DMS153 treated with DMSO at 0.1 percent for 48 hours (cell line): ENCODE results near the gene SELL.
"Not testable (repeated sequence)": the region's sequence is repeated elsewhere in the genome, so short reads cannot be mapped to it uniquely, and the experiment has no call there.

Experiments used
- DNase-seq: peaks from one replicate; lab custom pipeline; 2025; ENCODE audit not compliant: unreplicated experiment; lab: John Stamatoyannopoulos, UW

Gene SELL

DNA sequence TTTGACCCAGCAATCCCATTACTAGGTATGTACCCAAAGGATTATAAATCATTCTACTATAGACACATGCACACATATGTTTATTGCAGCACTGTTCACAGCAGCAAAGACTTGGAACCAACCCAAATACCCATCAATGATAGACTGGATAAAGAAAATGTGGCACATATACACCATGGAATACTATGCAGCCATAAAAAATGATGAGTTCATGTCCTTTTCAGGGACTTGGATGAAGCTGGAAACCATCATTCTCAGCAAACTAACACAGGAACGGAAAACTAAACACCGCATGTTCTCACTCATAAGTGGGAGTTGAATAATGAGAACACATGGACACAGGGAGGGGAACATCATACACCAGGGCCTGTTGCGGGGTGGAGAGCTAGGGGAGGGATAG lies 41.2 kb downstream of the SELL start:
- not testable (repeated sequence) for DNase-seq

DNA sequence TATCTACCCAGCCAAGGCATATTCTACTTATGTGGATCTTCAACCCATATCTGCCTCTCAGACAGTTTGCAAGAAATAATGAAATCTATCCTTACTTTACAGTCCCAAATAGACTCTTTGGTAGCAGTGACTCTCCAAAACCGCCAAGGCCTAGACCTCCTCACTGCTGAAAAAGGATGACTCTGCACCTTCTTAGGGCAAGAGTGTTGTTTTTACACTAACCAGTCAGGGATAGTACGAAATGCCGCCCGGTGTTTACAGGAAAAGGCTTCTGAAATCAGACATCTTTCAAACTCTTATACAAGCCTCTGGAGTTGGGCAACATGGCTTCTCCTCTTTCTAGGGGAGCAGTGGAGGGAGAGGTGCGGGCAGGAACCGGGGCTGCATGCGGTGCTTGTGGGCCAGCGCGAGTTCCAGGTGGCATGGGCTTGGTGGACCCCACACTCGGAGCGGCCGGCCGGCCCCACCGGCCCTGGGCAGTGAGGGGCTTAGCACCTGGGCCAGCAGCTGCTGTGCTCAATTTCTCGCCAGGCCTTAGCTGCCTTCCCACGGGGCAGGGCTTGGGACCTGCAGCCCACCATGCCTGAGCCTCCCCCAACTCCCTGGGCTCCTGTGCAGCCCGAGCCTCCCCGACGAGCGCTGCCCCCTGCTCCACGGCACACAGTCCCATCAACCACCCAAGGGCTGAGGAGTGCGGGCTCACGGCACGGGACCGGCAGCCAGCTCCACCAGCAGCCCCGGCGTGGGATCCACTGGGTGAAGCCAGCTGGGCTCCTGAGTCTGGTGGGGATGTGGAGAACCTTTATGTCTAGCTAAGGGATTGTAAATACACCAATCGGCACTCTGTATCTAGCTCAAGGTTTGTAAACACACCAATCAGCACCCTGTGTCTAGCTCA lies 43.5 kb downstream of the SELL start:
- not testable (repeated sequence) for DNase-seq

DNA sequence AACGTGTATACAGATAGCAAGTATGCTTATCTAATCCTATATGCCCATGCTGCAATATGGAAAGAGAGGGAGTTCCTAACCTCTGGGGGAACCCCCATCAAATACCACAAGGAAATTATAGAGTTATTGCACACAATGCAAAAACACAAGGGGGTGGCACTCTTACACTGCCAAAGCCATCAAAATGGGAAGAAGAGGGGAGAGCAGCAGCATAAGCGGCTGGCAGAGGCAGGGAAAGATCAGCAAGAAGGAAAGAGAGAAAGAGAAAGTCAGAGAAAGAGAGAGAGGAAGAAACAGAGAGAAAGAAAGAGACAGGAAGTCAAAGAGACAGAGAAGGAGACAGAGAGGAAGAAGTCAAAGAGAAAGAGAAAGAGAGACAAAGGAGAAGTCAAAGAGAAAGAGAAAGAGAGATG lies 44.2 kb downstream of the SELL start:
- DNase-seq = not testable (repeated sequence)

DNA sequence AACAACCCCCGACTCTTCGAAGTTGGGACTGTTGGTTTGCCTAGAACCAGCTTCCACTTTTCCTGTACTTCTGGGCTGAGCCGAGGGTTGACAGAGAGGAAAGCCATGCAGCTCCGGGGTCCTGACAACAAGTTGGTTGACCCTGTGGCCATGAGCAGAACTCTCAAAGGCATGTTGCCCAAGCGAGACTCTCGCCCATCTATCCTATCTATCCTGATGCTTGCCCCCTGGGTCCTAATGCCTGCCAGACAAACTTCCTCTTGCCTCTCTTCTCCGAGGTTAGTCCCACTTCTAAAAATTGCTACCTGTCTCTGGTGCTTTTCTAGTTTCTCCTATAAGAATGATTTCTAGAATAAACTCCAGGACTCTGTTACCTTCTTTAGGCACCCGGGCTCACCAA lies 48.7 kb downstream of the SELL start:
- not testable (repeated sequence) for DNase-seq

DNA sequence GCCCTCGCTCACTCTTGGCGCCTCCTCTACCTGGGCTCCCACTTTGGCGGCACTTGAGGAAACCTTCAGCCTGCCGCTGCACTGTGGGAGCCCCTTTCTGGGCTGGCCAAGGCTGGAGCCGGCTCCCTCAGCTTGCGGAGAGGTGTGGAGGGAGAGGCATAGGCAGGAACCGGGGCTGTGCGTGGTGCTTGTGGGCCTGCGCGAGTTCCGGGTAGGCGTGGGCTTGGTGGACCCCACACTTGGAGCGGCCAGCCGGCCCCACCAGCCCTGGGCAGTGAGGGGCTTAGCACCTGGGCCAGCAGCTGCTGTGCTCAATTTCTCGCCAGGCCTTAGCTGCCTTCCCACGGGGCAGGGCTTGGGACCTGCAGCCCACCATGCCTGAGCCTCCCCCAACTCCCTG lies 50.4 kb downstream of the SELL start:
- DNase-seq = not testable (repeated sequence)

DNA sequence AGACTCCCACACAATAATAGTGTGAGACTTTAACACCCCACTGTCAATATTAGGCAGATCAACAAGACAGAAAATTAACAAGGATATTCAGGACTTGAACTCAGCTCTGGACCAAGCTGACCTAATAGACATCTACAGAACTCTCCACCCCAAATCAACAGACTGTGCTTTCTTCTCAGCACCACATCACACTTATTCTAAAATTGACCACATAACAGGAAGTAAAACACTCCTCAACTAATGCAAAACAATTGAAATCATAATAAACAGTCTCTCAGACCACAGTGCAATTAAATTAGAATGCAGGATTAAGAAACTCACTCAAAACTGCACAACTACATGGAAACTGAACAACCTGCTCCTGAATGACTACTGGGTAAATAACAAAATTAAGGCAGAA lies 52.6 kb downstream of the SELL start:
- DNase-seq = not testable (repeated sequence)

DNA sequence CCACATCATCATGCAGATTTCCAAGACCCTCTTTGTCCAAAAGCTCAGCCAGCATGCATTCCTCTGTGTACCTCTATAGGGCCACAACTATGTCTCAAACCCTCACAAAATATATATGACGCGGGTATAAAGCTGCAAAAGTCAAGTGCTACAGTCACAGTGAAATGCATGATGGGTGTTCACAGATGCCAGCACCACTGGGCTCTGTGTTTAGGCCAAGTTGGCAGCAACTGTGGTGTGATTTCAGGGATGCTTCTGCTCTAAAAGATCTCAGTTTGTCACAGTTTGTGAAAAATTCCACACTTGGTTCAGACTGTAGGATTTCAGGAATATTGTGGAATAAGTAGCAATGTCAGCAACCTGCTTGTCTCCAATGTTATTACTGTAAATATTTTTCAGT lies 57.5 kb downstream of the SELL start:
- no peak for DNase-seq

DNA sequence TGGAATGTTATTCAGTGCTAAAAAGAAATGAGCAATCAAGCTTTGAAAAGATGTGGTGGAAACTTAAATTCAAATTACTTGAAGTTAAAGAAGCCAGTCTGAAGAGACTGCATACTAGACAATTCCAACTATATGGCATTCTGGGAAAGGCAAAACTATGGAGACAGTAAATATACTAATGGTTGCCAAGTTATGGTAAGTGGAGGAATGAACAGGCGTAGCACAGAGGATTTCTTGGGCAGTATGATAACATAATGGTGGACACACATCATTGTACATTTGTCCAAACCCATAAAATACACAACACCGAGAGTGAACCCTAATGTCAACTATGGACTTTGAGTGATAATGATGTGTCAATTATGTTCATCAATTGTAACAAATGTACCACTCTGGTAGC lies 60.4 kb downstream of the SELL start:
- no peak for DNase-seq

DNA sequence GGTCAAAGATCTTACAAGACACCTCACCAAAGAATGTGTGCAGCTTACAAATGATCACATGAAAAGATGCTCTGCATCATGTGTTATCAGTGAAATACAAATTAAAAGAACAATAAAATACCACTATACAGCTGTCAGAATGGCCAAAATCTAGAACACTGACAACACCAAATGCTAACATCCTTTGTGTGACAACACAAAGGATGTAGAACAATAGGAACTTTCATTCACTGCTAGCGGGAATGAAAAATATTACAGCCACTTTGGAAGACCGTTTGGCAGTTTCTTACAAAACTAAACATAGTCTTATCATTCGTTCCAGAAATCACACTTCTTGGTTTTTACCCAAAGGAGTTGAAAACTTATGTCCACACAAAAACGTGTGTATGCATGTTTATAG lies 60.9 kb downstream of the SELL start:
- no peak for DNase-seq

DNA sequence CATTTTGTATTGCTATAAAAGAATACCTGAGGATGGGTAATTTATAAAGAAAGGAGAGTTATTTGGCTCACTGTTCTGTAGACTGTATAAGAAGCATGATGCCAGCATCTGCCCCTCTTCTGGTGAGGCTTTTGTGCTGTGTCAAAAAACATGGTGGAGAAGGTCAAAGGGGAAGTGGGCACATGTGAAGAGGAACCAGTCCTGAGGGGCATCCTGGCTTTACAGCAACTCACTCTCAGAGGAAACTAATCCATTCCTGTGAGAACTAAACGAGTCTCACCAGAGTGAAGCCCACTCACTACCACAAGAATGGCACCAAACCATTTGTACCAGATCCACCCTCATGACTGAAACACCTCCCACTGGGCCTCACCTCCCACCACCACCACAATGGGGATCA lies 62.7 kb downstream of the SELL start:
- no peak for DNase-seq

DNA sequence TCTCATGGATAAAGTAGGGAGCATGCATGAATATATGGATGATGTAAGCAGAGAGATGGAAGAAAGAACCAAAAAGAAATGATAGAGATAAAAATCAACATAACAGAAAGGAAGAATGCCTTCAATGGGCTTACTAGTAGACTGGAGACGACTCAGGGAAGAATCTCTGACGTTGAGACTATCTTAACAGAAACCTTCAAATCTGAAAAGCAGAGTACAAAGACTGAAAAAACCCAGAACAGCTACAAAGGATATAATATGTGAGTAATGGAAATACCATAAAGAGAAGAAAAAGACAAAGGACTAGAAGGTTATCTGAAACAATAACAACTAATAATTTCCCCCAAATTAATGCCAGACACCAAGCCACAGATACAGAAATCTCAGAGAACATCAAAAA lies 63.2 kb downstream of the SELL start:
- DNase-seq = no peak

DNA sequence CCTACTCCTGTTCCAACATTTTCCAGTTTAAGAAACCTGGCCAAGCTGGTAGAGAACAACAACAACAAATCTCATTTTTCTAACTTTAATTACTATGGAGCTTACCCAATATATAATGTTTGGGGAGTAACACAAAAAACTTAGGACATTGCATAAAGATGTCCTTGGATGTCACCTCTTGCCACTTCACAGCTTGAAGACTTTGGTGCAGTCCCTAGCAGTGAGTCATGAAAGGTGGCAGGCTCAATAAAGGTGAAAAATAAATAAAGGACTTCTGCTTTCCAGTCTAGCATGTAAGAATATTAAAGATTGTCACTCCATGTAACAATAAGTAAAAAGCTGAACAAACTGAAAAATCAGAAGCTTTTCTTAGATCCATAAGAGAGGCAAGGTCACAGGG lies 63.9 kb downstream of the SELL start:
- no peak for DNase-seq

DNA sequence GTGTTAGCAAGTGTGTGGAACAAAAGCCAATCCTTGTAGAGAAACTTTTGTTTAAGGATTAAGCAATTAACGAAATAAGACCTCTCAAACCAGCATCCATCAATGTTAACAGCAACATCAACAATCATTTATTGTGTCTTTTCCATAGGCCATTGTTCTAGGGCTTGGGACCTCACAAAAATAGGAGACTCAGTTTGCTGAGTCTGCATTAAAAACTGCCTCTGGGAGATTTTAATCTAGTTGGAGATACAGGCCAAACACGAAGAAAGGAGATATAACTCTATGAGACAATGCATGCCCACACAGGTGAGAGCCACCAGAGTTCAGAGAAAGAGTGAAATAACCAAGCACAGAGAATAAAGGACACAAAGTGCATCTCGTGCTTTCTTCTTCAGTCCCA lies 67.1 kb downstream of the SELL start:
- no peak for DNase-seq
